Adrenal gland (tissue), 12 donors: ENCODE results near the gene CREB5. TPM values are rescaled to one million over a fixed set of nuclear protein-coding genes. Genes with fewer than 3 reads are reported as not detected.

Experiments used
- DNase-seq, 7 donors: peaks; one replicate each; pipeline ENCODE4 v3.0.0-alpha.2; 2019 to 2020
- H3K27ac ChIP-seq, 5 donors: fragments of 200-600 bp; sonication (generic) in 4 of 5; 1 replicate in 3 of 5; 2 replicates in 2 of 5; pipeline versions ENCODE4 v1.5.1 to v1.8.0; 2016 to 2020; ENCODE audit warnings: mild to moderate bottlenecking in 1 of 5
- H3K27me3 ChIP-seq: fragments of 200-600 bp; 2 replicates; pipeline ENCODE4 v1.8.0; 2021
- H3K36me3 ChIP-seq, 2 donors: fragments of 200-600 bp; replicated peaks in 1 of 2; 1 replicate in 1 of 2; 2 replicates in 1 of 2; pipeline versions ENCODE4 v1.5.1 to v1.8.0; 2018 to 2022
- H3K4me1 ChIP-seq, 2 donors: fragments of 200-600 bp; replicated peaks in 1 of 2; 1 replicate in 1 of 2; 2 replicates in 1 of 2; pipeline versions ENCODE4 v1.5.1 to v1.8.0; 2018 to 2021
- H3K4me3 ChIP-seq, 4 donors: fragments of 200-600 bp; sonication (generic) in 3 of 4; one replicate each; pipeline ENCODE4 v1.5.1; 2016 to 2018
- H3K9me3 ChIP-seq, 3 donors: fragments of 200-600 bp; sonication (generic) in 1 of 3; replicated peaks in 1 of 3; 1 replicate in 2 of 3; 2 replicates in 1 of 3; pipeline versions ENCODE4 v1.5.1 to v1.8.0; 2016 to 2021
- CTCF ChIP-seq, 6 experiments: fragments of 450-650 bp in 4 of 6; fragments of 200-600 bp in 2 of 6; sonication (generic) in 1 of 6; IDR thresholded peaks; 1 replicate in 5 of 6; 2 replicates in 1 of 6; pipeline versions ENCODE4 v1.5.1 to v1.8.0; 2016 to 2021; ENCODE audit warnings: antibody characterized with exemption in 6 of 6, mild to moderate bottlenecking in 2 of 6, moderate library complexity in 1 of 6
- POLR2A ChIP-seq, 2 donors: fragments of 450-650 bp; IDR thresholded peaks; one replicate each; pipeline ENCODE4 v1.6.1; 2017; ENCODE audit warnings: antibody characterized with exemption in 2 of 2, mild to moderate bottlenecking in 2 of 2, moderate library complexity in 1 of 2
- WGBS, 4 donors: extraction: QIAGEN DNeasy Blood & Tissue Kit in 2 of 4; methylation state at CpG; one replicate each; pipeline versions ENCODE4 v1.1.5 to v1.1.7; 2013 to 2017; 5-methylcytosine and 5-hydroxymethylcytosine counted together
- intact Hi-C, 2 donors: fragments of 100-400 bp; cut with DNase I; formaldehyde crosslinking; loops; one replicate each; pipeline versions ENCODE4 v1.14.1 to v1.15.0; 2022 to 2023
- polyA plus RNA-seq, 3 donors: library from polyadenylated mRNA; stranded (reverse); fragments of 200-250 nt in 2 of 3; fragments of 350-450 nt in 1 of 3; fragmentation: Illumina TruSeq in 1 of 3; extraction: RNeasy Lipid Tissue Mini Kit (QIAGEN cat#74804) in 1 of 3; gene quantifications; one replicate each; pipeline ENCODE4 v1.2.3, GENCODE V29; 2013 to 2014
- total RNA-seq, 9 donors: library from RNA; depleted of rRNA in 4 of 9; stranded (reverse); fragments of >200 nt in 4 of 9; fragments of 120-200 nt in 1 of 9; fragmentation: NEBNext Ultra II Directional in 1 of 9; extraction: Animal tissue kit (Norgen Biotek cat#: 25700) in 1 of 9; gene quantifications; one replicate each; pipeline versions ENCODE4 v1.1.0 to v1.2.4, GENCODE V29; 2013 to 2023
- donor health status: healthy with polysubstance abuse.
- donor health status: Bipolar disorder and iron deficiency.
- donor health status: DM: yes; HTN: yes; CAD: no.
- donor health status: DM: no; HTN: no; CAD: no.
- donor health status: DM: no; HTN: no; CAD: no.
- donor health status: DM: yes; HTN: yes; CAD: no.

Gene CREB5
- total and polyA plus RNA-seq, 12 donors = 0.69 to 5.4 (median 1.3) TPM

- no peak for DNase-seq
- TF ChIP-seq CTCF (IDR thresholded peaks at IDR 0.05) = no peak
- TF ChIP-seq POLR2A (IDR thresholded peaks at IDR 0.05) = no peak
- Histone ChIP-seq H3K36me3 (no peaks in the 10 kb centered on the region), H3K27ac (no peak overlapping the region), H3K4me1 (no peaks in the 10 kb centered on the region), H3K4me3 (no peak overlapping the region), H3K27me3 (no peaks in the 10 kb centered on the region), H3K9me3 (no peaks in the 10 kb centered on the region)
- intact Hi-C loops = no loop called here
- WGBS, 4 donors = 64 to 76% (median 73%) methylated on average over 9 of the region's 9 CpGs
Measured at GRCh38 chr7:28718055-28718481, 305.8 kb downstream of the CREB5 start.

DNA sequence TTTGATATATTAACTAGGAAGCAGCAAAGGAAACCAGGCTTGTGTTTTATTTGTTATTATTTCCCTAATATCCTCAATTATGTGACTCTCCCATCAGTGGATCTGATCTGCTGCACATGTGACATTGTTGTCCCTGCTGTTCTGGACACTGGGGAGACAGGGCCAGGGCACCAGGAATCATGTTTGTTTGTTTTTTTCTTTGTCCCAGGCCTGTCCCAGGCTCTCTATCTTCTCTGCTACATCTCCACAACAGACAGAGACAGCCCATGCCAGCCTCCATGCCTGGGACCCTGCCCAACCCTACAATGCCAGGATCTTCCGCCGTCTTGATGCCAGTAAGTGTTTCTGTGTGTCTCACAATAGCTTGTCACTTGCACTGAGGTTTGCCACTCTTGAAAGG lies 306.2 kb downstream of the CREB5 start:
- 70 to 93% (median 91%) methylated on average over 2 of the region's 2 CpGs for WGBS, 4 donors
- no peak for TF ChIP-seq CTCF (IDR thresholded peaks at IDR 0.05)
- no peak for TF ChIP-seq POLR2A (IDR thresholded peaks at IDR 0.05)

DNA sequence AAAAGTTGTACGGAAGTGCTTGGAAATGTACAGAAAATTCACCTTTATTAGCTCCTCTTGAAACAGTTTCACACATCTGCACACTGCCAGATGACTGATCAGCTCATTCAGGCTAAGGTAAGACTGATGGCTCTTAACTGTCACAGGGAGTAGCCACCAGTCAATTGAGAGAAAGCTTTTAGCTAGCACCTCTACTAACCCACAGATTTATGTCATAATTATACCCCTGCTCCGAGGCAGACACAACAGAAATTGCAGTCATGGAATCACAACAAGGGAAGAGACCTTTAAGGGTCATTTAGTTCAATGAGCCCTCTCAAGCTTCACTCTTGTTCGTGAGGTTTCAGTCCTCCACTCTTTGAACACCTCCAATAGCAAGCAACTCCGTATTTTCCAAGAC lies 310.4 kb downstream of the CREB5 start:
- 82 to 90% (median 85%) methylated on average over 4 of the region's 4 CpGs for WGBS, 4 donors
- no peaks in the 10 kb centered on the region for H3K9me3 ChIP-seq
- intact Hi-C loops = no loop called here

More for the DNA sequence above, 306.2 kb downstream of the CREB5 start:
- intact Hi-C loops = no loop called here
- Histone ChIP-seq H3K9me3 (no peaks in the 10 kb centered on the region), H3K27ac (no peak overlapping the region), H3K4me1 (no peaks in the 10 kb centered on the region), H3K36me3 (no peaks in the 10 kb centered on the region), H3K27me3 (no peaks in the 10 kb centered on the region), H3K4me3 (no peak overlapping the region)
- no peak for DNase-seq

DNA sequence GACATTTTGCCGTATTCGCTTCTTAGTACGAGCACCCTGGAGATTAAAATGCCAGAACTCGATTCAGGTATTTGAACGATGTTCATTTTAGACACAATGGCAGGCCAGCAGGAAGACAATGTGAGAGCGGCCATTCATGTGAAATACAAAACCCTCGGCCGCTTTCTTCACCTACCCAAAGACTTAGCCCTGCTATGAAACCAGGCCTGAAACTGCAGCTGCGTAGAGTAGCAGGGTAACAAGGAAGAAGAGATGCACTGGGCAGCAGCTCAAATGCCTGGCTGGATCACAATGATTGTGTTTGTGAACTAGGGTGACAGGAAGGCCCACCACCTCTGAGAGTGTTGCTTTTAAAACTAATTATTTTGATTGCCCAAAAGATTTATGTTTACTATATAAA lies 311.0 kb downstream of the CREB5 start:
- no peak for TF ChIP-seq CTCF (IDR thresholded peaks at IDR 0.05)
- no peak for TF ChIP-seq POLR2A (IDR thresholded peaks at IDR 0.05)
- WGBS, 4 donors = 82 to 91% (median 86%) methylated on average over 9 of the region's 9 CpGs
- intact Hi-C loops = no loop called here
- no peaks in the 10 kb centered on the region for H3K36me3 ChIP-seq
- H3K27ac ChIP-seq = no peak overlapping the region
- H3K27me3 ChIP-seq = no peaks in the 10 kb centered on the region
- DNase-seq = no peak
- H3K4me3 ChIP-seq = no peak overlapping the region
- peaks cover 0 to 6% of the 10 kb centered on the region in 2 donors for H3K4me1 ChIP-seq
- H3K9me3 ChIP-seq = no peaks in the 10 kb centered on the region

More for the DNA sequence above, 310.4 kb downstream of the CREB5 start:
- no peak overlapping the region for H3K27ac ChIP-seq
- no peaks in the 10 kb centered on the region for H3K27me3 ChIP-seq
- TF ChIP-seq POLR2A (IDR thresholded peaks at IDR 0.05) = no peak
- TF ChIP-seq CTCF (IDR thresholded peaks at IDR 0.05) = no peak
- H3K4me3 ChIP-seq = no peak overlapping the region
- no peaks in the 10 kb centered on the region for H3K36me3 ChIP-seq
- DNase-seq = no peak
- H3K4me1 ChIP-seq = peaks cover 0 to 6% of the 10 kb centered on the region in 2 donors
